Suprapubic skin (tissue), 4 donors: ENCODE results near the gene POLR2J.
"Not testable (repeated sequence)": the region's sequence is repeated elsewhere in the genome, so short reads cannot be mapped to it uniquely, and the experiment has no call there.

ENCODE experiments used
- EP300 ChIP-seq: sonication (generic); formaldehyde crosslinking; IDR thresholded peaks from one replicate; pipeline ENCODE4 v1.6.1; 2017; ENCODE audit warnings: antibody characterized with exemption
- POLR2A ChIP-seq, 2 donors: fragments of 450-650 bp; IDR thresholded peaks; one replicate each; pipeline ENCODE4 v1.6.1; 2017; ENCODE audit warnings: antibody characterized with exemption in 2 of 2, mild to moderate bottlenecking in 2 of 2, moderate library complexity in 2 of 2
- POLR2AphosphoS5 ChIP-seq, 3 donors: sonication (generic); formaldehyde crosslinking; IDR thresholded peaks; one replicate each; pipeline ENCODE4 v1.6.1; 2017; ENCODE audit warnings: antibody characterized with exemption in 3 of 3
- TF ChIP-seq, protein P1 (sequence below), 2 donors: fragments of 200-600 bp in 1 of 2; fragments of 450-650 bp in 1 of 2; sonication (generic) in 1 of 2; IDR thresholded peaks; one replicate each; pipeline ENCODE4 v1.5.1; 2016 to 2019; ENCODE audit warnings: antibody characterized with exemption in 2 of 2, mild to moderate bottlenecking in 1 of 2, moderate library complexity in 1 of 2

- TF ChIP-seq, protein P1, sequence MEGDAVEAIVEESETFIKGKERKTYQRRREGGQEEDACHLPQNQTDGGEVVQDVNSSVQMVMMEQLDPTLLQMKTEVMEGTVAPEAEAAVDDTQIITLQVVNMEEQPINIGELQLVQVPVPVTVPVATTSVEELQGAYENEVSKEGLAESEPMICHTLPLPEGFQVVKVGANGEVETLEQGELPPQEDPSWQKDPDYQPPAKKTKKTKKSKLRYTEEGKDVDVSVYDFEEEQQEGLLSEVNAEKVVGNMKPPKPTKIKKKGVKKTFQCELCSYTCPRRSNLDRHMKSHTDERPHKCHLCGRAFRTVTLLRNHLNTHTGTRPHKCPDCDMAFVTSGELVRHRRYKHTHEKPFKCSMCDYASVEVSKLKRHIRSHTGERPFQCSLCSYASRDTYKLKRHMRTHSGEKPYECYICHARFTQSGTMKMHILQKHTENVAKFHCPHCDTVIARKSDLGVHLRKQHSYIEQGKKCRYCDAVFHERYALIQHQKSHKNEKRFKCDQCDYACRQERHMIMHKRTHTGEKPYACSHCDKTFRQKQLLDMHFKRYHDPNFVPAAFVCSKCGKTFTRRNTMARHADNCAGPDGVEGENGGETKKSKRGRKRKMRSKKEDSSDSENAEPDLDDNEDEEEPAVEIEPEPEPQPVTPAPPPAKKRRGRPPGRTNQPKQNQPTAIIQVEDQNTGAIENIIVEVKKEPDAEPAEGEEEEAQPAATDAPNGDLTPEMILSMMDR (IDR thresholded peaks at IDR 0.05), result not testable (repeated sequence)
- not testable (repeated sequence) for TF ChIP-seq POLR2AphosphoS5 (IDR thresholded peaks at IDR 0.05); POLR2A (IDR thresholded peaks at IDR 0.05); EP300
Observed at GRCh38 chr7:102510575-102510974, 31.9 kb upstream of the POLR2J start.
